GM10847 (cell line): ENCODE measurements around the gene GFER.

Experiments
- POLR2A ChIP-seq: IDR thresholded peaks from 2 replicates; pipeline ENCODE4 v1.6.1; 2011; ENCODE audit not compliant: insufficient read length; ENCODE audit errors: extremely low read depth

GFER gene

DNA sequence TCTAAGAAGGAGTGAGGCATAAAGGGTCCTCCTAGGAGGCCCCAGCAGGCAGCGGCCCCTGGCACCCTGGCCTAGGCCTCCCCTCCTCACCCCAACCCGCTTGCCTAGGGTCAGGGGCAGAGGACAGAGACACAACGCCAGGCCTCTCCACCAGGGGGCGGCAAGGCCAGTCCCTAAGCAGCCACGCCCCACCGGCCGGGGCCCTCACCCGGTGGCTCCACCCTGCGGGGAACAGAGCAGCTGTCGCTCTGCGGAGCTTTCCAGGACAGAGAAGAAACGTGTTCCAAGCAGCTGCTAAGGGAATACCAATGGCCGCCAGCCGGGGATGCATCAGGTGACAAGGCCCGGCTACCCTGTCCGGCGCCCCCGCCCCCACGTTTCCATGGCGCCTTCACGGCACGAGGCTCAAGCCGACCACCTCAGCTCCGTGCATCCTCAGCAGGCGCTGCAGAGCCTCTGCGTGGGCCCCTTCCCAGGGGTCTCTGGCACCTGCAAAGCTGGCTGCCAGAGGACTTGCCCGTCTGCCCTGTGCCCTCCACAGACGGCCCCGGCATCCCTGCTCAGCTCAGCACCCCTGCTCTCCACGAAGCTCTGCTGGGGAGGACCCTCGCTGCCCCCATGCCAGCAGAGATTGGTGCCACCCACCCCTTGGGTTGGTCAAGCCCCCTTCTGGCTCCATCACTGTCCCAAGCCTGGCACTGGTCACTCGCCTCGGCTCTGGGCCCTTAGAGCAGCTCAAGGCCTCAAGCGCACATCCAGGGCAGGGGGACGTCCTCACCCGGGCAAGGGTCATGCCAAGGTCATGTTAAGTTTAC is 20.0 kb downstream of the GFER start:
- TF ChIP-seq POLR2A: no peak

DNA sequence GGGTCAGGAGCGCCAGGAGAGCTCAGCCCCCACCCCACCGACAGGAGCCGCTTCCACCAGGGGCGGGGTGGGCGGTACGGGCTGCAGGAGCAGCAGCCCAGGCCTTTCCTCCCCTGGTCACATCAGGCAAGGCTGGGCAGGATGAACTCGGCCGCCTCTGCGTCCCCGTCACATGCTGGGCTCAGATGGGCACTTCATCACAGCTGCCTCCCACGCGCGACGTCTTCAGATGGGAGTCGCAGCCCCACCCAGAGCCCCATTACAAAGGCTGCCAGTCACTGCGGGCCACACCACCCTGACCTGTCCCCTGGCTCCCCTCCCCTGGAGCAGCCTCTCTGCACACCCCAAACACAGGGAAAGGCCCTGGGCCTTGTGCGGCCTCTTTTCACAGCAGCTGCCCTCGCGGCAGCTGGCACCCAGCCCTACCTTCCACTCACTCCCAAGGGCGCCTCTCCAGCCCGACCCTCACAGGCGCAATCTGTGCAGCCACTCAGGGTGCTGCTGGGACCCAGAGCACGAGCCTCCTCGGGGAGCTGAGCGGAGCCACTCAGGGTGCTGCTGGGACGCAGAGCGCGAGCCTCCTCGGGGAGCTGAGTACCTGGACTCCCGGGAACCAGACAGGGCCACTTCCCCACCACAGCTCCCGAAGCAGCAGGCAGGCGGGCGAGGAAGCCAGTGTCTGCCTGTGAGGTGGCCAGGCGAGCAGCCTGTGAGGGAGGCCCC is 21.0 kb downstream of the GFER start:
- no peak for TF ChIP-seq POLR2A

DNA sequence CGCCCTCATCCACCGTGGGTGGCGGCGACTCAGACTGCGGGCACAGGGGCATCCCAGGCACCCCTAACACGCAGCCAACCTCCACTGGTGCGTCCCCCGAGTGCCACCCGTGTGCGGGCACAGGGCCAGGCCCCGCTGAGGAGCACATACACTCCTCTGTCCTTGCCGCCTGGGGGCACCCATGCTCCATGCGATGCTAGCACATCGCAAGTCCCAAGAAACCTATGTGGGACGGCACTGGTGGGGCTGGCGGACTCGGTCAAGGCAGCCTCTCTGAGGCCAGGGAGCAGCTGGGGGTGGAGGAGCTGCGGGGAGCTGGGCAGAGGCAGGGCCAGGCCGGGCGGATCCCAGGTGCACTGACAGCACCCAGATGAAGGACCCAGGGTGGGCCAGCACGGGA is 21.7 kb downstream of the GFER start:
- no peak for TF ChIP-seq POLR2A

DNA sequence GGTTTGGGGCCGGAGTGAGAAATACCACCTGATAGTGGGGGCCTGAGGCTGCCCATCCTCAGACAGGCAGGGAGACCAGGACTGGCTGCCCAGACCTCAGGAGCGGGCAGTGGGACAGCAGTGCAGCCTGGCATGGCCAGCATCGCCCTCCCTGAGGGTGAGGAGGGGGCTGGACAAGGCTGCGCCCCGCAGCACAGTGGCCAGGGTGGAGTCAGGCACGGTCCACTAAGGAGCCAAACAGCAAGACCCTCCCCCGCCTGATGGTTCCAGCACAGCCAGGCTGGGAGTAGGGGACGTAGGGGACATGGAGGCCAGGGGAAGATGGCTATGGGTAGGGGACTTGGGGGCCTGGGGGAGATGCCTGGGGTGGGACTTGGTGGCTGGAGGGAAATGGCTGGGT is 22.3 kb downstream of the GFER start:
- TF ChIP-seq POLR2A: no peak

DNA sequence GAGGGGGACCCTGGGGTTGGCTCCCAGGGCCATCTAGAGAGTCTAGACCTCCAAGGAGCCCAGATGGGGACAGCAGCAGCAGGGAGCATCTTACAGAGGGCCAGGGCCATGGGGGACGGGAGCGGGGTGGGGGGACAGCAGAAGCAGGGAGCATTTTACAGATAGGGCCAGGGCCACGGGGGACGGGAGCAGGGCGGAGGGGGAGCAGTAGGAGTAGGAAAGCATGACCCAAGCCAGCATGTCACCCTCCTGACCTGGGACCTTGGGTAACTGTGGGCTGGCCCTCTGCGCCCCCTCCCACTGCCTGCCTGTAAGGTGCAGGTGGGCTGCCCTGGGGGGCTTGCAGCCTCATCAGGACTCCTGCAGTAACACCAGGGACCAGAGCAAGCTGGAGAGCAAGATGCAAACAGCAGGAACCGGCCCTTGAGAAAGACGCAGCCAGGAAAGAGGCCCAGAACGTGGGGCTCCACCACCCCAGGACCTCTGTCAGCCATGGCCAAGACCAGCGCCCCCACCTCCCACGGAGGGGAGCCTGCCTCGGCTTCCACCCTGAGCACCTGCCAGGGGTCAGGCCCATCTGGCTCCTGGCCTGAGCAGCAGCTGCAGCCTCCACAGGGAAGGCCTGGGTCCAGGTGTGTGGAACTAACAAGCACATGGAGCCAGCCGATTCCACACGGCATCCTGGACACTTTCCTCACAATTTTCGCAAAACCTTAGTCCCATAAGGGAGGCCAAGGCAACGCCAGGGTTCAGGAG is 23.3 kb downstream of the GFER start:
- no peak for TF ChIP-seq POLR2A

DNA sequence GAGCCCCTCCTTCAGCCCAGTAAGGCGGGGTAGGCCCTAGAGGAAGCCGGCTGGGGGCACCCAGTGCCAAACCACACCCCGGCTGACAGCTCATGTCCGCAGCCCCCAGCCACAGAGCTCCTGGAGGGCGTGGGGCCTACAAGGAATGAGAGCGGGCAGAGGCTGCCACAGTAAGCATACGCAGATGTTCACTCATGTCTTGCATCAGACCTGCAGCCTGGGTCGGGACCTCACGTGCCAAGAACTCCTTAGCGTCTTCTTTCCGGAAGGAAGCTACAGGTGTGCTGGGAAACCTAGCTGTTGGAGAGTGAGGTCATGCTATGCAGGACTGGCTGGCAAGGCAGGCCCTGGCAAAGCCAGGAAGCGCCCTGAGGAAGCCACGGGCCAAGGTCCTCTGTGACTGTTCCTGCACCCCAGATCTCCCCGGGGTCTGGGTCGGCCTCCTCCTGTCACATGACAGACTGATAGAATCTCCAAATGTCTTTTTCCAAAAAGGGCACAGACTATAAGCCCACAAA is 24.1 kb downstream of the GFER start:
- TF ChIP-seq POLR2A: no peak

DNA sequence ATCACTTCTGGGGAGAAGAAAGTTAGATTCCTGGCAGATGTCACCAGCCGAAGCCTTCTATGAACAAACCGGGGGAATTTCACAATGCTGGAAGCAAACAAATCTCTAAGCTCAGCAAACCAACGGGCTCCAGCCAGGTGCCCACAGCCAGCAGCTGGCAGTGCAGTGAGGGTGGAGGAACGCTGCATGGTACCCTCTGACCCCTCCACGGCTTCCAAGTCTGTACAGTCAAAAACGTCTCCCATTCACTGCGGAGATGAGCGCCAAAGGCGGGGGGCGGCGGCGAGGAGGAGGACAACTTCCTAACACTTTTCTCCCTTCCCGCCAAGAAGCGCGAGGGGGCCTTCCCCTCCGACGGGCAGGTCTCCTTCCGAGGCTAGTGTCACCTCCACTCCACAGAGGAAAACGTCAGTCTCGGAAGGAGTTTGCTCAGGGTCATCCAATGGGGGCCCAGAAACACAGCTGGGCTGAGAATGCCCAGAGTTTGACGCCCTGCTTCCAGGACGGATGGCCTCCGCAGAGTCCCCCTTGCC is 24.7 kb downstream of the GFER start:
- no peak for TF ChIP-seq POLR2A

DNA sequence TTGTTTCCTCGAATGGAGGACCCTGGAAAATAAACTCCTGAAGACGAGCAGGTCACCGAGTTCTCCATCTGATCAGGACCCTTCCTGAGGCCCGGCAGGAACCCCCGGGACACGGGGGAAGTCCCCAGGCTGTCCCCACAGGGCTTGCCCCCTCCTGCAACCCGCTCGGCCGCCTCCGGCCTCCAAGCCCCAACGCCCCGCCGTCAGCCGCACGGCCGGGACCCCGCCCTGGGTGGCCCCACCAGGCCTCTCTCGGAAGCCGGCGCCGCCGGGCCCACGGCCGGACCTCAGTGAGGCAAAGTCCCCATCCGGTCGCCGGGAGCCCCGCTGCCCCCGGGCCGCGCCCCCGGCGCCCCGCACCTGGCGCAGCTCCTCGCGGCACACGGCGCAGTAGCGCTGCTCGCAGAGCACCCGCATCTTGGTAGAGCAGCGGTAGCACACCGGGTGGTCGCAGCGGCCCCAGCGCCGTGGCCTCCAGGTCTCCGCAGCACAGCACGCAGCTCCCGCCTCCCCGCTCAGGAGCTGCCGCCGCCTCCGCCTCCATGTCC is 25.2 kb downstream of the GFER start:
- TF ChIP-seq POLR2A: no peak

DNA sequence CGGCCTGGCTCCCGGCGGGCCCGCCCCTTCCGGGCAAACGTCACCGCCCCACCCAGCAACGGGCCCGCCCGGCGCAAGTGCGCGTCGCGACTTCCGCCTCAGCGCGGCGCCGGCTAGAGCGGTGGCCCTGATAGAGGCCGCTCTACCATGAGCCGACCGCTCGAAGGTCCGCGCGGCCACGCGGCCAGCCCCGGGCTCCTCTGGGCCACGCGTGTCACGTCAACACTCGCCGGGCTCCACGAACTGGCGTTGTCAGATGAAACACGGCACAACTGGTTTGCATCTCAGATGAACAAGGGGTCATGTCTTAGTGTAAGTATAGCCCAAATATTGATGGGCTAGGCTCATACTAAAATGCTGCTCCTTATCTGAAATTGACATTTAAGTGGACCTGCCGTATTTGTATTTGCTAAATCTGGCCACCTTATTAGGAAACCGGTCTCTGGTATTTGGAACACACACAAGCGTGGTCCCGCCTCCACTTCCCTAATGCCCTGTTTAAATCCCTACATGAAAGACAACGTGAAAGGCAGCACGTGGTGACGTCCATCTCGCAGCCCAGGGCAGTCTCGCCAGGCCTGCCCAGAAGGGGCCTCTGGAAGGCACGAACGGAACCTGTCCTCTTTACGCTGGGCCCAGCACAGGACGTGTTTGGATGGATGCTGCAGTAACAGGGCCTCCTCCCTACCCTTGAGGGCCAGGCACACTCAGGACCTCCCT is 26.0 kb downstream of the GFER start, which contains the start of gene ZNF598:
TSS of gene ZNF598 (minus strand) at position 31 of the 720 bp plus-strand sequence.
- TF ChIP-seq POLR2A: peak; percentile 91

DNA sequence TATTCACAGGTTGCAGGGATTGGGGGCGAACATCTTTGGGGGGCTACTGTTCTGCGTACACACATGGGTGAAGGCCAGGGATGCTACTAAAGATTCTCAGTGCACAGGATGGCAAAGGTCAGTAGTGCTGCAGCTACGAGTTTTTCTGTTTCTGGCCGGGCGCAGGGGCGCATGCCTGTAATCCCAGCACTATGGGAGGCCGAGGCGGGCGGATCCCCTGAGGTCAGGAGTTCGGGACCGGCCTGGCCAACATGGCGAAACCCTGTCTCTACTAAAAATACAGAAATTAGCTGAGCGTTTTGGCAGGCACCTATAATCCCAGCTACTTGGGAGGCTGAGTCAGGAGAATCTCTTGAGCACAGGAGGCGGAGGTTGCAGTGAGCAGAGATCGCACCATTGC is 29.5 kb downstream of the GFER start:
- TF ChIP-seq POLR2A: no peak

DNA sequence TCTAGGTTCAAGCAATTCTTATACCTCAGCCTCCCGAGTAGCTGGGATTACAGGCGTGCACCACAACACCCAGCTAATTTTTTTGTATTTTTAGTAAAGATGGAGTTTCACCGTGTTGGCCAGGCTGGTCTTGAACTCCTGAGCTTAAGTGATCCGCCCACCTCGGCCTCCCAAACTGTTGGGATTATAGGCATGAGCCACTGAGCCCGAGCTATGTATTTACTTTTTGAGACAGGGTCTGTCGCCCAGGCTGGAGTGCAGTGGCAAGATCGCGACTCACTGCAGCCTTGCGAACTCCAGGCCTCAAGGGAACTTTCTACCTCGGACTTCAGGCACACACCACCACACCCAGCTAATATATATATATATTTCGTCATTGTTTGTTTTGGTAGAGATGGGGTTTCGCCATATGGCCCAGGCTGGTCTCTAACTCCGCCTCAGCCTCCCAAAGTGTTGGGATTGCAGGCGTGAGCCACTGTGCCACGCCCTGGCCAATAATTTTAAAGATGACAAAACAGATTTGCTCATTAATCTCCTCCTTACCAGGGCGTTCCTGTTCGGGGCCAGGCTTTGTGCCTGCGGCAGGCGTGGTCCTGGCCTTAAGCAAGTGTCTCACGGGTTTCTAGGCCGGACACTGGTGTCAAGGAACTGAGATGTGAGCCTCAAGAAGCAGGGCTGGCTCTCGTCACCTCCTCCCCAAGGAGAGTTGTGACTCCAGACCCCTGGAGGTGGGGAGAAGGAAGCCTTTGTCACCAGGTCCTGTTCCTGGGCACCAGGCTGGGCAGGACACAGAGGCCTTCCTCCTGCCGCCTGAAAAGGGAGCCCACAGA is 31.3 kb downstream of the GFER start:
- no peak for TF ChIP-seq POLR2A

DNA sequence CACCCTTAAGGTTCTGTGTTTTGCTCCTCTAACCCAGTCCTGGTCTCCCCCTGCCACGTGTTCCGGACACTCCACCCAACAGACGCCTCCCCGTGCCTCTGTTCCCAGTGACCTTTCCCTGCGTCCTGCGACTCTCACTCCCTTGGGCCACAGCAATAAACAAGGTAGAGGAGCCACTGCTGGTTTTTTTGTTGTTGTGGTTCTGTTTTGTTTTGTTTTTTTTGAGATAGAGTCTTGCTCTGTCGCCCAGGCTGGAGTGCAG is 31.9 kb downstream of the GFER start:
- no peak for TF ChIP-seq POLR2A

DNA sequence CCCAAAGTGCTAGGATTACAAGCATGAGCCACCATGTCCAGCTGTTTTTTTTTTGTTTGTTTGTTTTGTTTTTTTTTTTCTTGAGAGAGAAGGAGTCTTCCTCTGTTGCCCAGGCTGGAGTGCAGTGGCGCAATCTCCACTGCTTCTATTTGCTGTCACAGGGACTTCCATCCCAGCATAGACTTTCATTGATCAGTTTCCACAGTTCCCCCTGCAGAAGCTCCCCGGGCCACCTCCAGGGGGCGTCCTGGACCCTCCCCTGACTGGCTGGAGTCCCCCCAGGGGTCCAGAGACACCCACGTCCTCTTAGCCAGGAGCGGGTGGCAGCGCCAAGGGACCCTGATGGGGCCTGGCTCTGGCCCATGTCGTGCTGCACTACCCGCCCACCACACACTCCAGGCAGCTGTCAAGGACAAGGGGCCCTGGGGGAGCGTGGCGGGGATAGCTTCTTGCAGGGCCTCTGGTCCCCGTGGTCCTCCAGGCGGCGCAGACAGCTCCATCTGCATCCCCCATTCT is 32.5 kb downstream of the GFER start:
- TF ChIP-seq POLR2A: no peak

DNA sequence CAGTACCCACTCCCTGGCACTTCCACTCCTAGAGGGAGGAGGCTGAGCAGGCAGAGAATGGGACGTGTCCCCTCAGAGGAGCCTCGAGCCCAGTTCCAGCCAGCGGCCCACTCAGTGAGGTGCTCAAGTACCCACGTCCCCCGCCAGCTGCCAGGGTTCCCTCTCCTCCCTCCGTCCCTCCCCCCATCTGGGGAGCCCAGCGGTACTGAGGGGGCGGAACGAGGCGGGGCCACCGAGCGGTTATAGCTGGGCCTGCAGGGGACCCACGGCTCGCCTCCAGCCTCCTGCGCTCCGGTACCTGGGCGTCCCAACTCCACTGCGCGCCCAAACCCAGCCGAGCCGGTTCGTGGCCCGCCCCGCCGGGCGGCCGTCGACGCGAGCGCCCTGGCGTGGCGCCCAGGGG is 35.5 kb downstream of the GFER start, which contains the start of gene NPW:
TSS of gene NPW (plus strand) at position 268 of the 403 bp plus-strand sequence.
- no peak for TF ChIP-seq POLR2A
